ENCODE measurements around the gene SIAE.
A peak's percentile ranks its signal among the peaks of the same experiment; 100 is the strongest.

Gene SIAE

DNA sequence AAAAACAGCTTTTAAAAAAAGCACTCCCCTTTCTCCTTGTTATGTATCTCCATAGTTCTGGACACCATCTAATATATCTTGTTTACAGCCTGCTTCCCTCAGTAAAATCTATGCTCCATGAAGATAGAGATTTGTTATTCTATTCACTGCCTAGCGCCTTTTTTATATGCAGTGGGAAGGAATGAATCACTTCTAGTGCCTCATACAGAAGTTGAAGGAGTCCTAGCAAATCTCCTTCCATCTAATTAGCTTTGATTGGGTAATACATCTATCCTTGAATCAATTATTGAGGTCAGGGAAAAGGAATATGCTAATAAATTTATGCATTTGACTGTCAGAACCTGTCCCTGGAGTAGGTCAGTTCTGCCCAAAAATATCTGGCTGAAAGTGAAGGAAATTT lies 26.0 kb upstream of the SIAE start:
- H3K9me3 ChIP-seq (ENCODE audit: control insufficient read depth, insufficient read depth, low read length): no peaks in the 10 kb centered on the region
- no CpG with 5 or more reads among the region's 1 CpG for WGBS (ENCODE audit: insufficient coverage, insufficient read length)
- H3K36me3 ChIP-seq (ENCODE audit: control insufficient read depth, insufficient read depth, low read length): no peaks in the 10 kb centered on the region
- no peak overlapping the region for H3K4me3 ChIP-seq (ENCODE audit: low read length)
- DNase-seq (ENCODE audit: low read depth, low spot score): no peak
- H3K27ac ChIP-seq (ENCODE audit: low read length): no peak overlapping the region
- H3K4me1 ChIP-seq (ENCODE audit: control insufficient read depth, insufficient read depth, low read length): no peaks in the 10 kb centered on the region
- no peaks in the 10 kb centered on the region for H3K27me3 ChIP-seq (ENCODE audit: control insufficient read depth, insufficient read depth, low read length)

DNA sequence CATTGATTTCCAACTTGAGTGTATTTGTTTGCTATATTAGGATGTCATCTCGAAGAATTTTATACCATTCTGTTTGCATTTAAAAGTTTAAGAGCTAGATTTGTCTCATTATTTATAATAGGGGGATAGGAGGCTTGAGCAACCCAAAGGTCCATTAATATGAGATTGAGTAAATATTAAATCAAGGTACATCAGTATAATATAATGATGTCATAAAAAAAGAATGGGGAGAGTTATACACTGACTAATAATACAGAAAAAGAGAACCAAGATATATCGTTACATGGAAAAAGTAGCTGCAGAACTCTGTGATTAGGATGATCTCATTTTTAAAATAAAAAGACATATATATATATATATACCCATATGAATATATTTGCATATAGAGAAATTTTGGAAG lies 19.6 kb upstream of the SIAE start:
- Histone ChIP-seq H3K9me3 (ENCODE audit: control insufficient read depth, insufficient read depth, low read length) (no peaks in the 10 kb centered on the region), H3K4me1 (ENCODE audit: control insufficient read depth, insufficient read depth, low read length) (no peaks in the 10 kb centered on the region), H3K4me3 (ENCODE audit: low read length) (no peak overlapping the region), H3K27me3 (ENCODE audit: control insufficient read depth, insufficient read depth, low read length) (no peaks in the 10 kb centered on the region), H3K36me3 (ENCODE audit: control insufficient read depth, insufficient read depth, low read length) (no peaks in the 10 kb centered on the region), H3K27ac (ENCODE audit: low read length) (no peak overlapping the region)
- WGBS (ENCODE audit: insufficient coverage, insufficient read length): no CpG with 5 or more reads among the region's 2 CpGs
- DNase-seq (ENCODE audit: low read depth, low spot score): no peak

DNA sequence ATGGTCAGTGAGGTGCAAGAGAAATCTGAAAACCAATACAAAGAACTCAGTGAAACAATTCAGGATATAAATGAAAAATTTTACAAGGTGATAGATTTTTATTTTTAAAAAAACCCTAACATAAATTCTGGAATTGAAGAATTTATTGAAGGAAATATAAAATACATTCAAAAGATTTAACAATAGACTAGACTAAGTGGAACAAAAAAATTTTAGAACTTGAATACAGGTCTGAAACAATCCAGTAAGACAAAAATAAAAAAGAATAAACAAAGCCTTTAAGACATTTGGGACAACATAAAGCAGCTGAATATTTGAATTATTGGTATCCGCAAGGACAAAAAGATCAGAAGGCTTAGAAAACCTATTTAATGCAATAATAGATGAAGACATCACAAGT lies 8.9 kb upstream of the SIAE start:
- Histone ChIP-seq H3K4me1 (ENCODE audit: control insufficient read depth, insufficient read depth, low read length) (no peaks in the 10 kb centered on the region), H3K27me3 (ENCODE audit: control insufficient read depth, insufficient read depth, low read length) (no peaks in the 10 kb centered on the region), H3K36me3 (ENCODE audit: control insufficient read depth, insufficient read depth, low read length) (no peaks in the 10 kb centered on the region), H3K4me3 (ENCODE audit: low read length) (no peak overlapping the region), H3K9me3 (ENCODE audit: control insufficient read depth, insufficient read depth, low read length) (no peaks in the 10 kb centered on the region), H3K27ac (ENCODE audit: low read length) (no peak overlapping the region)
- WGBS (ENCODE audit: insufficient coverage, insufficient read length): no CpG with 5 or more reads among the region's 1 CpG
- no peak for DNase-seq (ENCODE audit: low read depth, low spot score)

DNA sequence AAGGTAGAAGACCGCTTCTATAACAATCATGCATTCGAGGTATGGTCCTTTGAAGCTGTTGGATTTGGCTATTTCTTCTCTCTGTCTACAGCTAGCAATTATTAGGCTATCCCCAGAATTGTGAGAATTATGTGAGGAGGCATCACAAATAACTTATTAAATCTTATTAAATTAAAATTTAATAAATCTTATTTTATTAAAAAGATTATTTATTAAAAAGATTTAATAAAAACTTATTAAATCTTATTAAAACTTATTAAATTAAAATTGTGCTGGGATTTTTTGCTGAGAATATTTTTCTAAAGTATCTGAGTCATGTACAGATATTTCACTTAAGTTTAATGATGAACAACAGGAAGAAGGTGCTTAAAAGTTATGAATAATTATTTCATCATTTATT lies 7.9 kb upstream of the SIAE start:
- no peaks in the 10 kb centered on the region for H3K27me3 ChIP-seq (ENCODE audit: control insufficient read depth, insufficient read depth, low read length)
- H3K4me3 ChIP-seq (ENCODE audit: low read length): no peak overlapping the region
- H3K9me3 ChIP-seq (ENCODE audit: control insufficient read depth, insufficient read depth, low read length): no peaks in the 10 kb centered on the region
- H3K27ac ChIP-seq (ENCODE audit: low read length): no peak overlapping the region
- no peaks in the 10 kb centered on the region for H3K4me1 ChIP-seq (ENCODE audit: control insufficient read depth, insufficient read depth, low read length)
- H3K36me3 ChIP-seq (ENCODE audit: control insufficient read depth, insufficient read depth, low read length): no peaks in the 10 kb centered on the region
- no peak for DNase-seq (ENCODE audit: low read depth, low spot score)
- WGBS (ENCODE audit: insufficient coverage, insufficient read length): no CpG with 5 or more reads among the region's 2 CpGs

DNA sequence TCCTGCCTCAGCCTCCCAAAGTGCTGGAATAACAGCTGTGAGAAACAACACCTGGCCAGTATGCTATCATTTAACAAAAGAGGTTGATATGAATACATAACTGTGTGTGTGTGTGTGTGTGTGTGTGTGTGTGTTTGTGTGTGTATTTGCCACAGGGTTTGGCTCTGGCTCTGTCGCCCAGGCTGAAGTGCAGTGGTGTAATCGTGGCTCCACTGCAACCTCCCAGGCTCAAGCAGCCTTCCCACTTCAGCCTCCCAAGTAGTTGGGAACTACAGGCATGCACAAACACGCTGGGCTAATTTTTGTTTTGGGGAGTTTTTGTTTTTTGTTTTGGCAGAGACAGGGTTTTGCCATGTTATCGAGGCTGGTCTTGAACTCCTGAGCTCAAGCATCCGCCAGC lies 4.9 kb upstream of the SIAE start:
- H3K36me3 ChIP-seq (ENCODE audit: control insufficient read depth, insufficient read depth, low read length): no peaks in the 10 kb centered on the region
- H3K4me1 ChIP-seq (ENCODE audit: control insufficient read depth, insufficient read depth, low read length): no peaks in the 10 kb centered on the region
- no peak overlapping the region for H3K4me3 ChIP-seq (ENCODE audit: low read length)
- no peaks in the 10 kb centered on the region for H3K9me3 ChIP-seq (ENCODE audit: control insufficient read depth, insufficient read depth, low read length)
- WGBS (ENCODE audit: insufficient coverage, insufficient read length): no CpG with 5 or more reads among the region's 5 CpGs
- H3K27me3 ChIP-seq (ENCODE audit: control insufficient read depth, insufficient read depth, low read length): 0 out of 2 replicates have a peak, but pooled peaks cover 1% of the 10 kb centered on the region
- no peak for DNase-seq (ENCODE audit: low read depth, low spot score)
- no peak overlapping the region for H3K27ac ChIP-seq (ENCODE audit: low read length)

DNA sequence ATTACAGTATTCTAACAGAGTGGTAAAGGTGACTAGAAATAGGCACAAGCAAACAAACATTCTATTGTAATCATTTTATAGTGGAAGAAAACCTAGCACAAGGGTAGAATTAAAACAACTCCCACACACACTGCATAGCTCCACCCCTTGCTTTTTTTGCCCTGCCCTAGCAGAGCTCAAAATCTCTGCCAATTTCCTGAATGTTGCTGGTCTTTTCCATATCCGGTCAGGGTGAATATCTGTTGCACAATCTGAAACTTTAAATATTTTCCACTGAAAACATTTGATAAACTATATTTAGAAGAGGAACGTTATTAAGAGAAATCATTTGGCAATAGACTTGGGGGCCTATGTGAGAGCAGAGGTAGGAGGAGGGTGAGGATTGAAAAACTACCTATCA lies 2.8 kb upstream of the SIAE start:
- no peak overlapping the region for H3K4me3 ChIP-seq (ENCODE audit: low read length)
- H3K36me3 ChIP-seq (ENCODE audit: control insufficient read depth, insufficient read depth, low read length): no peaks in the 10 kb centered on the region
- peaks cover 7% of the 10 kb centered on the region; the same call in 1 of the 2 replicates for H3K27me3 ChIP-seq (ENCODE audit: control insufficient read depth, insufficient read depth, low read length)
- H3K9me3 ChIP-seq (ENCODE audit: control insufficient read depth, insufficient read depth, low read length): no peaks in the 10 kb centered on the region
- no CpG with 5 or more reads among the region's 2 CpGs for WGBS (ENCODE audit: insufficient coverage, insufficient read length)
- no peak overlapping the region for H3K27ac ChIP-seq (ENCODE audit: low read length)
- no peaks in the 10 kb centered on the region for H3K4me1 ChIP-seq (ENCODE audit: control insufficient read depth, insufficient read depth, low read length)
- DNase-seq (ENCODE audit: low read depth, low spot score): no peak

DNA sequence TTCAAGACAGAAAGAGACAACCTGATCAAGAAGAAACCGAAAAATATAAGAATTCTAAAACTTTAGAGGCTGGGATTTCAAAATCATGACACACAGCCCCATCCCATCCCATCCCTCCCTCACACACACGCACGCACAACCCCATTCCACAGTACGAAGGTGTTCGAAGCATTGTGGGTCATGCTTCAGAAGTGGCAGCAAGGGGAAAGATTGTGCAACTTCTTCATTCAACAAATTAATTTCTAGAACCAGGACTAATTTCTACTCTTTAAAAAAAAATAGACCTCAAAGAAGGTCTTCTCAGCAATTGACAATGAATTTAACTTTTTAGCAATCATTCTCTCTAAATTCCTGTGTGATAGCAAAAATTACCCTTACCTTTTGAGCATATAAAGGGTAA lies 1.0 kb upstream of the SIAE start:
- no CpG with 5 or more reads among the region's 5 CpGs for WGBS (ENCODE audit: insufficient coverage, insufficient read length)
- DNase-seq (ENCODE audit: low read depth, low spot score): no peak
- Histone ChIP-seq H3K4me3 (ENCODE audit: low read length) (peak overlapping the region; percentile 90; the same call in 1 of the 2 replicates), H3K4me1 (ENCODE audit: control insufficient read depth, insufficient read depth, low read length) (no peaks in the 10 kb centered on the region), H3K27ac (ENCODE audit: low read length) (no peak overlapping the region), H3K27me3 (ENCODE audit: control insufficient read depth, insufficient read depth, low read length) (peaks cover 7% of the 10 kb centered on the region; the same call in 1 of the 2 replicates), H3K9me3 (ENCODE audit: control insufficient read depth, insufficient read depth, low read length) (no peaks in the 10 kb centered on the region), H3K36me3 (ENCODE audit: control insufficient read depth, insufficient read depth, low read length) (no peaks in the 10 kb centered on the region)

DNA sequence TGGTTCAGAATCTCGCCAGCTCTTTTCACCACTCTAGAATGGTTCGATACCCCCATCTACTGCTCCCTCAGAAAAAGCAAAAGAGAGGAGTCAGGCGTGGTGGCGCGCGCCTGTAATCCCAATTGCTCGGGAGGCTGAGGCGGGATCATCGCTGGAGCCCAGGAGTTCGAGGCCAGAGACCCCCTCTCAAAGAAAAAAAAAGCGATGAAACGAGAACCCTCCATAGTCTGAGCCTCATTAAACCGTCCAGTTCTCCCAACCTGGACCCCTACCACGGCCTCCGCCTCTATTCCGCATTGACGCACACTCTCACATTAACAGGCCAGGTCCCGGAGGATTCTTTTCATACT lies 604 bp upstream of the SIAE start:
- H3K27ac ChIP-seq (ENCODE audit: low read length): no peak overlapping the region
- WGBS (ENCODE audit: insufficient coverage, insufficient read length): no CpG with 5 or more reads among the region's 18 CpGs
- no peaks in the 10 kb centered on the region for H3K36me3 ChIP-seq (ENCODE audit: control insufficient read depth, insufficient read depth, low read length)

DNA sequence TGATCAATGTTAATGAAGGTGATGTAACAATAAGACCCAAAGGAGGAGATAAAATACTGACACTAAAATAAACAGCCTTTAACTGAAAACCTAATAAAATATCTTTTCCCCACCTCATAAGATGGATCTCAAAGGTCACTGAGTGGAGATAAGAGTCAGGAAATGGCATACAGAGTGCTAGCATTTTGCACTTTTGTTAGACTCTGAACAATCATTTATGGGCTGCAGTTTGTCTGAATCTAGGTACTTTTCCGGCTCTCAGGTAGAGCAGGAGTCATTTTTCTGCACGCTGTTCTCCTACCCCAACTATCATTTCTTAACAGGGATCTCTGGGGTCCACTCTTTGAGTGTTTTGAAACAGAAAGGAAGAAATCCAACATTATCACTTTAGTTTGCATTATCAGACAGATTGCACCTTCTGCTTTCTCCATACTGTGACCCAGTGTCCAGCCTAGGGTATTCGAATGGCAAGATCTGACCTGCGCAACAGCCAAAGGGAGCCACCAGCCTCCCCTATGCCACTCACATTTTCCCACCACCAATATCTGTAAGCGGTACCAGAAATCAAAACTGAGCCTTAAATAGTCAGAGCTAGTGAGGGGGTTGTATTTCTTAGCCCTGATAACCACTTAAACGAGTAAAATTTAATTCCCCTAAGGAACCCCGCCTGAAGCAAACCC lies 863 bp downstream of the SIAE start:
- Histone ChIP-seq H3K36me3 (ENCODE audit: control insufficient read depth, insufficient read depth, low read length) (no peaks in the 10 kb centered on the region), H3K27me3 (ENCODE audit: control insufficient read depth, insufficient read depth, low read length) (peaks cover 7% of the 10 kb centered on the region; the same call in 1 of the 2 replicates), H3K4me3 (ENCODE audit: low read length) (peak overlapping the region; percentile 90; the same call in 1 of the 2 replicates), H3K27ac (ENCODE audit: low read length) (no peak overlapping the region), H3K9me3 (ENCODE audit: control insufficient read depth, insufficient read depth, low read length) (no peaks in the 10 kb centered on the region), H3K4me1 (ENCODE audit: control insufficient read depth, insufficient read depth, low read length) (no peaks in the 10 kb centered on the region)
- DNase-seq (ENCODE audit: low read depth, low spot score): no peak
- no CpG with 5 or more reads among the region's 7 CpGs for WGBS (ENCODE audit: insufficient coverage, insufficient read length)

More for the DNA sequence above, 604 bp upstream of the SIAE start:
- no peaks in the 10 kb centered on the region for H3K9me3 ChIP-seq (ENCODE audit: control insufficient read depth, insufficient read depth, low read length)
- peaks cover 7% of the 10 kb centered on the region; the same call in 1 of the 2 replicates for H3K27me3 ChIP-seq (ENCODE audit: control insufficient read depth, insufficient read depth, low read length)
- DNase-seq (ENCODE audit: low read depth, low spot score): no peak
- H3K4me3 ChIP-seq (ENCODE audit: low read length): peak overlapping the region; percentile 90; the same call in 1 of the 2 replicates
- no peaks in the 10 kb centered on the region for H3K4me1 ChIP-seq (ENCODE audit: control insufficient read depth, insufficient read depth, low read length)

DNA sequence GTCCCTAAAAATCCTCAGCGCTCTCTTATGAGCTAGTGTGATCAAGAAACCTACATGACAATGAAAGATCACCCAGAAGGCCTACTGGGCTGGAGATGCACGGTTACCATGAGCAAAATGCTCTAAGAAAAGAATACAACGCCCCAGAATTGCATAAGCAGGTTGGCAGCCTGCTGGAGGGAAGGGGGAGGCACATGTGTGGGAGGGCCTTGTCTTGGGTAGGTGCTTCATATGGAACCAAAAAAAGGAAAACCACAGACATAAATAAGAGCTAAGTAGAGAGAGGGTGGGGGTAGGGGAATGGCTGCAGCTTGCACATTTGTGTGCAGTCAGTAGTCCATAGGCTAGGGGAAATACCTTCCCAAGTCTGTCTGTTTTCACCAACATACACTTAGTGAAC lies 2.8 kb downstream of the SIAE start:
- H3K27ac ChIP-seq (ENCODE audit: low read length): no peak overlapping the region
- peaks cover 6% of the 10 kb centered on the region; the same call in 1 of the 2 replicates for H3K27me3 ChIP-seq (ENCODE audit: control insufficient read depth, insufficient read depth, low read length)
- no peaks in the 10 kb centered on the region for H3K36me3 ChIP-seq (ENCODE audit: control insufficient read depth, insufficient read depth, low read length)
- DNase-seq (ENCODE audit: low read depth, low spot score): no peak
- no peaks in the 10 kb centered on the region for H3K4me1 ChIP-seq (ENCODE audit: control insufficient read depth, insufficient read depth, low read length)
- H3K4me3 ChIP-seq (ENCODE audit: low read length): no peak overlapping the region
- H3K9me3 ChIP-seq (ENCODE audit: control insufficient read depth, insufficient read depth, low read length): no peaks in the 10 kb centered on the region
- no CpG with 5 or more reads among the region's 3 CpGs for WGBS (ENCODE audit: insufficient coverage, insufficient read length)

DNA sequence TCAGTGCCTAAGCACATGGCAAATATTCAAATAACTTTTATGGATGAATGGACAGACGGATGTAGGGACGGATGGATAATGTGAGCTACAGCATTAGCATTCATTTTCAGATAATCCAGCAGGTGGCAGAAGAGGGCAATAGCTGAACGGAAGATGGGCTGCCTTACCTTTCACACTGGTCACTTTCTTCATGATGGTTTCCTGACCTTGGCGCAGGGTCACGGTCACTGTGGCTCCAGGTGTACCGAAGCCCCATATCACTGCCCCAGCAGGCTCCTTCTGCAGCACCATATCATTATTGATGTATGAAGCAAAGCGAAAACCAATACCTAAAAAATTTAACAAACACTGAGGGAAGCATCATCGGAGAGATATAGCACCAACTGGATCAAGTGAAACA lies 4.3 kb downstream of the SIAE start:
- Histone ChIP-seq H3K4me1 (ENCODE audit: control insufficient read depth, insufficient read depth, low read length) (no peaks in the 10 kb centered on the region), H3K9me3 (ENCODE audit: control insufficient read depth, insufficient read depth, low read length) (no peaks in the 10 kb centered on the region), H3K27ac (ENCODE audit: low read length) (no peak overlapping the region), H3K27me3 (ENCODE audit: control insufficient read depth, insufficient read depth, low read length) (peaks cover 6% of the 10 kb centered on the region; the same call in 1 of the 2 replicates), H3K36me3 (ENCODE audit: control insufficient read depth, insufficient read depth, low read length) (no peaks in the 10 kb centered on the region), H3K4me3 (ENCODE audit: low read length) (no peak overlapping the region)
- no CpG with 5 or more reads among the region's 8 CpGs for WGBS (ENCODE audit: insufficient coverage, insufficient read length)
- DNase-seq (ENCODE audit: low read depth, low spot score): no peak
